ENCODE data around the gene JAG1. TPM values are rescaled to one million over a fixed set of nuclear protein-coding genes. Genes with fewer than 3 reads are reported as not detected.
"Not testable (repeated sequence)": the region's sequence is repeated elsewhere in the genome, so short reads cannot be mapped to it uniquely, and the experiment has no call there.

JAG1 gene
- total RNA-seq, 2 donors from 2014 or later, result 0.98 TPM; not detected in 1

DNA sequence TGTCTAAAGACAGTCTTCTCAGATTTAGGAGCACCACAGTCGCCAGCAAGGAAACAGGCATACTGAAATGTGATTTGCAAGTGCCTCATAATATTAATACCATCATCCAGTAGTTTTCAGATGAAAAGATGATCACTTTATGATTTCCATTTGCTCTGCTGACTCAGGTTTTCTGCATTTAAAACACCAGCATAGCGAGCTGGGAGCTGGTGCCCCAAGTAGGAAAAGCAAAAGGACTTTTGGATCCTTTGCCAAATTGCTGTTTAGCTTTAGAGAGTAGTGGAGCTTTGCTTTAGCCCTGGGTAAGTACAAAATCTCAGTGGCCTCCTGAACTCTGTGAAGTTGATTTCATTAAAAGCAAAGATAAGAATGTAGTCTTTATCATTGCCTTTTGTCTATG is 78.5 kb downstream of the JAG1 start:
- Mint-ChIP-seq H3K4me1 (peaks cover 14% of the 10 kb centered on the region), H3K9me3 (no peaks in the 10 kb centered on the region), H3K27ac (no peak overlapping the region), H3K4me3 (no peak overlapping the region), H3K27me3 (no peaks in the 10 kb centered on the region), H3K36me3 (ENCODE audit: low read depth) (peaks cover 16% of the 10 kb centered on the region)
- no peak for ATAC-seq (replicated peaks)

DNA sequence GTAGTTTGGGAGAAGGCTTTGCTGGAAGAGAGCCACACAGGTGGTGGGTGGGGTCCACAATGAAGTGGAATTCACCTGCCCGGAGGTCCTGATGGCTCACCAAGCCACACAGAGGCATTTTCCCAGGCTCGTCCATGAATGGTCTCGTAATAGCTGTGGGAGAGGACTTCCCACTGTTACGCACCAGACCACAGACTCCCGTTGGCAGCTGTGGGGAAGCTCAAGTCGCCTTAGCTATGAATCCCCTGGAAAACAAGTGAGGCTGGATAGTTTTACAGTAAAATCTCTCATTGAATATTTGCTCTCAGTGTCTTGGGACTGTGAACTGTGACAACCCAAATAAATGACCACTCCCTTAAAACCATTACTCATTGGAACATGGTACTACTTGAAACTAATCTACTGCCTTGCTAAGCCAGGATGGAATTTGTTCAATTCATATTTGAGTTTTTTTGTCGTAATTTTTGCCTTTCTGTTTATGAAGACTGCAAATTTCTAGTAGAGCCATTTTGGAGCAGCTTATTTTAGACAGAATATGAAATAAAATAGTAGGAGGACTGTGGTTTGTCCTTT is 79.4 kb downstream of the JAG1 start:
- no peak for ATAC-seq (replicated peaks)
- no peaks in the 10 kb centered on the region for H3K9me3 Mint-ChIP-seq
- peaks cover 14% of the 10 kb centered on the region for H3K4me1 Mint-ChIP-seq
- H3K4me3 Mint-ChIP-seq, result no peak overlapping the region
- no peaks in the 10 kb centered on the region for H3K27me3 Mint-ChIP-seq
- no peak overlapping the region for H3K27ac Mint-ChIP-seq
- H3K36me3 Mint-ChIP-seq (ENCODE audit: low read depth), result peaks cover 10% of the 10 kb centered on the region

DNA sequence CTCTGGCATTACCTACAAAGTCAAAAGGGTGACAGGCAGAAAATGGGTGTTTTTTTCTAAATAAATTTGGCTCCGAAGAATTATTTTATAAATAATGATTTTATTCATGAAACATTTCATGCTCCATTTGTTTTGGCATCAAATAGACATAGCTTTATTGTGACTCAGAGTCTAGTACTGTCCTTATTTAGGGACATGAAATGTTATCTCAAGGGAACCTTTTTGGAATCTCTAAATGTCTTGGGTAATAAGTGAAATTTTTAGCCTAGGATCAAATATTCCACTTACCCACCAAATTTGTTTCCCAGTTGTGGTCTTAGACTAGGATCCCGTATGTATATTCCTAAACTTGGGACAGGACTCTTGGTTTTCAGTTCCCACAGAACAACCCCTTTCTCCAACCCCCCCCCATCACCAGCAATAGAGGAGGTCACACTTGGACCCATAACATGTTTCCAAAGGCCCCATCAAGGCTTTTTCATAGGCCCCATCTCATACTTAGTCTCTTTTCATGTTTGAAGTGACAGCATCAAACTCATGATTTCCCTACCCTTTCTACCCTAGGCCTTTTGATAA is 81.8 kb downstream of the JAG1 start:
- no peak for ATAC-seq (replicated peaks)
- Mint-ChIP-seq H3K4me3 (no peak overlapping the region), H3K27ac (no peak overlapping the region), H3K27me3 (no peaks in the 10 kb centered on the region), H3K36me3 (ENCODE audit: low read depth) (no peaks in the 10 kb centered on the region), H3K9me3 (no peaks in the 10 kb centered on the region), H3K4me1 (peaks cover 5% of the 10 kb centered on the region)

DNA sequence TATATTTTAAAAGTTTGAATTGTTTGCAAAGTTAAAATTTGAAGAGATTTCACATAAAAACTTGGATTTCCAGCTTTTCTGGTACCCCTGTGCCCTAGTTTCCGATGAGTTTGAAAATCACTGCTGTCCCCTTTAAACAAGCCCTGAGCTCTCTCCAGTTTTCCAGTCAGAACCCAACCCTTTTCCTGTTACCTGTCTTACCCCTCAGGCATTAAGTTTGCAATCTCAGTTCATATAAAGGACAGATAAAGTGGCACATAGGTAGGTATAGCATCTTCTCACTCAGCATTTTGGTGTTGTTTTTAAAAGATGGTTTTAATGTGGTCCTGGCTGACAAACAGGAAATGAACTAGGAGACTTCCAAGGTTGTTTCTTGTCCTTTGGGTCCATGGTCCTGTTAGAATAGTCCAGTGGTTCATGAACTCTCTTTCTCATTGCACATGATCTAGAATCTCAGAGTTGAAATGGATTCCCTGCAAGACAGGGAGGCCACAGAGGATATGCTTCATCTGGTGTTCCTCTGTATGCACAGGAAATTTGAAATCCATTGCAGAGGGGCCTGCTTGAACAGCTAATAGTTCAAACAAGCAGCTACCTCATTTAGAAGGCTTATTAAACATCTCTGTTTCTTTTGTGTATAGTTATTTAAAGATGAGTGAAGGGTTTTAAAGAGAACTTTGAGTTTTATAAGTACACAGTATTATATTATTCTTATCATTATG is 82.7 kb downstream of the JAG1 start:
- ATAC-seq (replicated peaks), result no peak
- Mint-ChIP-seq H3K9me3 (no peaks in the 10 kb centered on the region), H3K4me1 (peaks cover 5% of the 10 kb centered on the region), H3K27me3 (no peaks in the 10 kb centered on the region), H3K27ac (no peak overlapping the region), H3K4me3 (no peak overlapping the region), H3K36me3 (ENCODE audit: low read depth) (no peaks in the 10 kb centered on the region)

DNA sequence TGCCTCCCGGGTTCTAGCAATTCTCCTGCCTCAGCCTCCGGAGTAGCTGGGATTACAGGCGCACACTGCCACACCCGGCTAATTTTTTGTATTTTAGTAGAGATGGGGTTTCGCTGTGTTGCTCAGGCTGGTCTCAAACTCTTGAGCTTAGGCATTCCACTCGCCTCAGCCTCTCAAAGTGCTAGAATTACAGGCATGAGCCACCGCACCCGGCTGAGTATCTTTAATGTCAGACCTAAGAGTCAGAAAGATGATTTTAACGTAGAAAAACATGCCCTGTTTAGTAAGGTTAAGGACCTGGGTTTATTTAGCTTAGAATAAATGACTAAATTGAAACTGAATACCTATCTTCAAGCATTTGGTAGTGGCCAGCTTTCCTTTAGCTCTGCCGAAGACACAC is 83.4 kb downstream of the JAG1 start:
- H3K4me1 Mint-ChIP-seq; ATAC-seq (replicated peaks); H3K27me3 Mint-ChIP-seq; H3K36me3 Mint-ChIP-seq (ENCODE audit: low read depth); H3K27ac Mint-ChIP-seq; H3K4me3 Mint-ChIP-seq; H3K9me3 Mint-ChIP-seq: not testable (repeated sequence)

Other genes with a start within 250 kb of the JAG1 start
- 1 to 10 TPM; 3.2 to 5.4 TPM for gene MKKS, start 239.8 kb downstream of the JAG1 start, total RNA-seq
- 1 to 10 TPM; 3.9 to 4.0 TPM for gene SLX4IP, start 238.7 kb downstream of the JAG1 start, total RNA-seq

All from activated T-helper 17 cell treated with anti-CD3 and anti-CD28 coated beads, Interleukin-2, amount 50 U/mL, for 72 hours (primary cell).